GM21723 (cell line): Measurements from ENCODE around the gene COP1.

Source experiments
- ATAC-seq: cut with Tn5 transposase; IDR thresholded peaks from one replicate; pipeline ENCODE4 v1.9.1; 2021; ENCODE audit warnings: mild to moderate bottlenecking, moderate library complexity; ENCODE audit not compliant: unreplicated experiment

COP1 gene

GRCh38 chr1:175978476-175978875 is 228.6 kb downstream of the COP1 start:
- ATAC-seq, result no peak

DNA sequence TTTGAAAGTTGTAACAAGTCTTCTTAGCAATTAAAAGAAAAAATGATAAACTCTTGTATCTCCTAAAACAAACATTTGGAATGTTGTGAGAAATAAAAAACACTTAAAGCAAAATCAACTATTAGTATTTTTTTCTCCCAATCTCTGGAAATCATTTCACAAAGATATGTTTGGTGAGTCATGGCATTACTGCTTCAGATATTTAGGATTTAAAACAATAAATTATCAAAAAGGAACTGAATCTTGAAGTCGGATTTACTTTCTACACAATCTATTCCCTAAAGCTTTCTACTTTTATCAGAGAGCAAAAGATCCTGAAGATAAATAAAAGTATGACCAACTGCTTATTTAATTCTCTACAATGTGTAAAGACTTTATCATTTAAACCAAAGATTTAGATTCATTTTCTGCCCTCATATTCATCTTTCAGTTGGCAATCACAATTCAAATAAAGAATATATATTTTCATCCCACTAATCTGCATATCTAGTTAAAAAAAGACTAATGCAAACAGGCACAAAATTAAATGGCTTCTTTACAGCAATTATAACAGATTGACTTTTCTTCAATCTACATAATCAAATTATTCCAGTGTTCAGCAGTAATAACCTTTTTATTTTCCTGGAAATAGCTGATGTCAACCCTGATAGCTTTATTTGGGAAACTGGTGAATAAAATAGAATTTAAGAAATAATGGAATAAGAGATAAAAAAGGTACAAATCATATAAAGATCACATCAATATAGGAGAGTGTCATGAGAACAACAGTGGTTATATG is 230.0 kb downstream of the COP1 start:
- ATAC-seq, result no peak

- ATAC-seq, result no peak
Measured at GRCh38 chr1:175969231-175969630, 237.9 kb downstream of the COP1 start.

DNA sequence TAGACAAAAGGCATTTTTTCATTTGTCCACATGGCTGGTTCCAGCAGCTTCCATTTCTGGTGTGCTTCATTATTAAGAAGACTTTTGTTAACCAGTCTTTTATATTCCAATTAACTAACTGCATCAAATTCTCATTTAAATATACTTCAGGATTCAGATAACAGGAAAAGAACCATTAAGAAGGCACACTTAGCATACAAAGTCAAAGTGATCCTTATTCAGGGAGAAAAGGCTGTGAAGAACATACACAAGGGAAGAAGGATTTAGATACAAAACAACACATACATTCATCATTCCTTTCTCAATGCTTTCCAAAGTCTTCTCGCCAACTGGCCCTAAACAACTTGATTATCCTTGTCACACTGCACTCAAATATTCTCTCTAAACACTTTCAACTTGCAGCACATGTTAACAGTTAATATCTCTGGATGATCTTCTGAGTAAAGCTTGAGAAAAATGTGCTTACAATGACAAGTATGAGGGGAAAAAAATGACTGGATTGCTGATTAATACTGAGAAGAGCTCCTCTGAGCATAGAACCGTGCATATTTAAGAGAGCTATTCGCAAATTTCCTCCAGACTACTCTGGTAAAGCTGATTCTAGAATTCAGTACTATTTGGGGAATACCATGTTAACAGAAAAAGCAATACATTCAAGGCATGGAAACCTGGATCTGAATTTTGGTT is 238.5 kb downstream of the COP1 start:
- ATAC-seq, result no peak

DNA sequence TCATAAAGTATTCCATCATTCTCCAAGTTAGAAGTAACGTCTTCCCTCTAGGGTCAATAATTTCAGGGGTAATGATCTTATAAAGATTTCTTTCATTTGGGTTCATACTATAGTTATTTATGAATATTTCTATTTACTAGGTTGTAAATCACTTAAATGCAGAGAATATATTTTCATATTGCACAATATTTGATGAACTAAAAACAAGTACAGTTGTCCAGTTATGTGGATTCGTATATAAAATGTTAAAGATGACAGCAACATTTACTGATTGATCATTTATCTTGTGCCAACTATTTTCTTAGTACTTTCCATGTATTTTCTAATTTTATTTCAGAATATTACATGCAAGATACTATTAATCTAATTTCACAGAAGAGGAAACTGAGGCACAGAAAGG is 243.3 kb downstream of the COP1 start:
- ATAC-seq, result no peak

- no peak for ATAC-seq
Measured at GRCh38 chr1:175960169-175960568, 246.9 kb downstream of the COP1 start.

DNA sequence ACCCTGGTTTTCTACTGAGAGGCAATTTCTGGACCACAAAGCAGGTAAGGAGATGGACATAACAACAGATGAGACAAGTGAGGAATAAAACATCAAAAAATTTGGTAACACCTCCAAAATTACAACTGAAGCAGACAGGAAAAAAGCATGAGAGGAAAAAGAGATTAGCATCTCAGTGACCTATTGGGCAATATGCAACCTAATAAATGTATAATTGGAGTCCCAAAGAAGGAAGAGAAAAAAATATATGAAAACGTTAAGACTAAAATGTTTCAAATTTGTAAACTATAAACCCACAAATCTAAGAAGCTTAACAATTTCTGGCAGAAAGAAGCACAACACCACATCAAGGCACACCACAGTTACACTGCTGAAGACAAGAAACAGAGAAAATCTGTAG is 255.5 kb downstream of the COP1 start:
- no peak for ATAC-seq

DNA sequence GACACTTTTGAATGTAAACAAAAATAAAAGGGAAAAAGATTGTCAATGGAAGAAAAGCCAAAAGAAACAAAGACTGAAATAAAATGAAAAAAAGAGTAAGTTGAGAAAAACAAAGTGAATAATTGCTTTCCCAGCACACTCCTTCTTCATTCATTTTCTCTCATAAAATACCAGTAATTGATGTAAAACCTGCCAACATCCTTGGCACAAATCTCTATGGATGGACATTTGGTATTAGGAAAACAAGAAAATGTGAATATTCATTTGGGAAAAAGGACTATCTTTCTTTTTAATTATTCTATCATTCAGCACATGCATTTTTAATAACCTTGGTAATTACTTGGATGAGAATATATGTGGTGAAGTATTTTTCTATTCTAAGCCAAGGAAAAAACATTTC is 259.3 kb downstream of the COP1 start:
- no peak for ATAC-seq

DNA sequence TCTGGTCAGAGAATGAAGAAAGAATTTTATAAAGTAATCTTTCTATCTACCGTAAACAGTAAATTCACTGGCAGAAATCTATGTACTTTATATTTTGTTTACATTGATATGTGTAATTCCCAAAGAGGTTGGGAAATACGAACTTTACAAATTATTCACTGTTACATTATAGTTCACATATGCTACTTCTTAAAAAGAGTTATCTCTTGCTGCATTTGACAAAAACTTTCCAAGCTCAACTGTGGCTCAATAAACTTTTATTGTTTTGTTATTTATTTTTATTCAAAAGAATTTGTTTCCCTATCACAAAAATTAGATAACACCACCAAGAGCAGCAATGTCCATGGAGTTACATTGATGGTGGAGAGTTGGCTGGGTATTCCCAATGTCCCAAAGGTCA is 262.5 kb downstream of the COP1 start:
- ATAC-seq, result no peak

- ATAC-seq, result no peak
Measured at GRCh38 chr1:175941164-175941563, 265.9 kb downstream of the COP1 start.

- no peak for ATAC-seq
Measured at GRCh38 chr1:175936736-175937135, 270.4 kb downstream of the COP1 start.

- ATAC-seq, result no peak
Measured at GRCh38 chr1:175935566-175936115, 271.4 kb downstream of the COP1 start.

DNA sequence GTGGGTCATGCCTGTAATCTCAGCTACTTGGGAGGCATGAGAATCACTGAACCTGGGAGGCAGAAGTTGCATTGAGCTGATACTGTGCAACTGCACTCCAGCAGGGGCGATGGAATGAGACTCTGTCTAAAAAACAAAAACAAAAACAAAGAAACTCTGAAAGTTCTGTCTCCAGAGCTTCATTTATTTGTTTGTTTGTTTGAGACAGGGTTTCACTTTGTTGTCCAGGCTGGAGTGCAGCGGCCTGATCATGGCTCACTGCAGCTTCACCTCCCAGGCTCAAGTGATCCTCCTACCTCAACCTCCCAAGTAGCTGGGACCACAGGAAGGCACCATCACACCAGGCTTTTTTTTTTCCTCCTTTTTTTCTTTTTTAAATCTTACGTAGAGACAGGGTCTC is 271.9 kb downstream of the COP1 start:
- no peak for ATAC-seq

- no peak for ATAC-seq
Measured at GRCh38 chr1:175933801-175934200, 273.3 kb downstream of the COP1 start.

DNA sequence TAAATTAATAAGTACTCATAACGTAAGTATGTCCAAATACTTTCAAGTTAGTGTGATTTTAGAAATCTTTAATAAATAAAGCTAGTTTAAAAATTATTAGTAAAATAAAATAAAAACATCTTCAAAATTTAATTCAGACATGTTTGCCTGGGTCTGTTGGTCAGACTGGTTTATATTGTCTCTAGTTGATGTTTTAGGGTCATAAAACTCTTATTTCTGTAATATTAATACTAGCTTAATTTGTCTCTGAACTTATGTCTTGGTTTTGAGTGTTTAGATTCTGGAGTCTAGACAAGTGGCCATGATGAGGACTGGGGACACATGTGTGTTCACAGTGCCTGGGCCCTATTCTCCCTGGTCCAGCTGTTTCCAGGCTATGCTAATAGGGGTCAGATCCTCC is 279.1 kb downstream of the COP1 start:
- no peak for ATAC-seq

- no peak for ATAC-seq
Measured at GRCh38 chr1:175922254-175922881, 284.7 kb downstream of the COP1 start.

- no peak for ATAC-seq
Measured at GRCh38 chr1:175920381-175920780, 286.7 kb downstream of the COP1 start.

- ATAC-seq, result no peak
Measured at GRCh38 chr1:175919001-175919400, 288.1 kb downstream of the COP1 start.

- no peak for ATAC-seq
Measured at GRCh38 chr1:175918364-175918801, 288.7 kb downstream of the COP1 start.

- ATAC-seq, result no peak
Measured at GRCh38 chr1:175914115-175914514, 293.0 kb downstream of the COP1 start.

DNA sequence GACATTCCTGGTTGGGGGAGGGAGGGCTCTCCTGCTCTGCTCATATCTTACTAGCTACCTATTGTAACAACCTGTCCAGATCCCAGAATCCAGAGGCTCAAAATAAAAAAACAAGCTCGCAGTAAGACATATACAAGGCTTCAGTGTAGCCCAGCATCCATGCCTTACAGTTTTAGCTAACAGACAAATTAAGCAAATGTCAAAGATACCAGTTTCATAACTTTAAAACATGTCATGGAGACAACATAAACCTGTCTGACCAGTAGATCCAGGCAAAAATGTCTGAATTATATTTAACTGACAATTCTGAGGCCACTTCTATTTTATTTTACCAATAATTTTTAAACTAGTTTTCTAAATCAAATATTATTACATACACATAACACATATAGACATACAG is 295.9 kb downstream of the COP1 start:
- ATAC-seq, result no peak

- no peak for ATAC-seq
Measured at GRCh38 chr1:175906370-175906769, 300.7 kb downstream of the COP1 start.
